Lower leg skin (tissue), 3 donors: ENCODE results near the gene COL1A2.

ENCODE experiments used
- CTCF ChIP-seq, 3 donors: fragments of 450-650 bp; IDR thresholded peaks; one replicate each; pipeline ENCODE4 v1.5.1; 2016; ENCODE audit warnings: antibody characterized with exemption in 3 of 3, mild to moderate bottlenecking in 3 of 3, moderate library complexity in 2 of 3
- POLR2A ChIP-seq, 2 donors: fragments of 450-650 bp; IDR thresholded peaks; one replicate each; pipeline ENCODE4 v1.6.1; 2016 to 2017; ENCODE audit warnings: antibody characterized with exemption in 2 of 2, mild to moderate bottlenecking in 1 of 2, moderate library complexity in 1 of 2

GRCh38 chr7:94409200-94409948 is 14.7 kb downstream of the COL1A2 start:
- TF ChIP-seq CTCF (IDR thresholded peaks at IDR 0.05) (no peak), POLR2A (IDR thresholded peaks at IDR 0.05) (no peak)
